ENCODE data around the gene ABHD14A. TPM values are rescaled to one million over a fixed set of nuclear protein-coding genes. Genes with fewer than 3 reads are reported as not detected.

ABHD14A gene
- total and polyA plus RNA-seq, 2 of the 13 experiments (the other 11 are each of a cell fraction or from before 2014, with no cell fraction given) = 29.5 to 46.9 TPM

GRCh38 chr3:51995346-51996163, 20.7 kb downstream of the ABHD14A start, which contains the start of gene RPL29 (continued):
- TF ChIP-seq ZBTB49 (CRISPR knock-in tag; IDR thresholded peaks at IDR 0.05; ENCODE audit: borderline replicate concordance) (no peak), ELK4 (CRISPR knock-in tag; IDR thresholded peaks at IDR 0.05; ENCODE audit: borderline replicate concordance) (no peak), ZSCAN30 (CRISPR knock-in tag; IDR thresholded peaks at IDR 0.05) (peak; percentile 93), ZNF546 (CRISPR knock-in tag; conservative IDR thresholded peaks at IDR 0.05) (peak; percentile 40), ZNF557 (CRISPR knock-in tag; IDR thresholded peaks at IDR 0.05) (peak; percentile 77; the same call in 1 of the 2 replicates), RERE (CRISPR knock-in tag; IDR thresholded peaks at IDR 0.05; ENCODE audit: low read depth) (0 out of 2 replicates have a peak, but pooled peaks have one; percentile 35), RORA (CRISPR knock-in tag; IDR thresholded peaks at IDR 0.05) (no peak), SP4 (CRISPR knock-in tag; IDR thresholded peaks at IDR 0.05) (peak; percentile 90), ZNF674 (CRISPR knock-in tag; IDR thresholded peaks at IDR 0.05; ENCODE audit: low read depth) (no peak), MXD1 (CRISPR knock-in tag; IDR thresholded peaks at IDR 0.05) (peak; percentile 11; the same call in 1 of the 2 replicates), FOXK2 (IDR thresholded peaks at IDR 0.05) (peak; percentile 77), POGZ (CRISPR knock-in tag; IDR thresholded peaks at IDR 0.05) (peak; percentile 85), ZSCAN20 (CRISPR knock-in tag; IDR thresholded peaks at IDR 0.05; ENCODE audit: borderline replicate concordance) (no peak; the same call in 1 of the 2 replicates), ZNF30 (CRISPR knock-in tag; IDR thresholded peaks at IDR 0.05) (peak; percentile 65; the same call in 1 of the 2 replicates), MXD3 (CRISPR knock-in tag; IDR thresholded peaks at IDR 0.05) (peak; percentile 94), ZNF83 (CRISPR knock-in tag; IDR thresholded peaks at IDR 0.05; ENCODE audit: borderline replicate concordance) (no peak), ZBTB26 (CRISPR knock-in tag; IDR thresholded peaks at IDR 0.05; ENCODE audit: borderline replicate concordance) (peak; percentile 93)

Measured in HepG2 (cell line).